ENCODE data around the gene ATAD3A.
"Not testable (repeated sequence)": the region's sequence is repeated elsewhere in the genome, so short reads cannot be mapped to it uniquely, and the experiment has no call there.

DNA sequence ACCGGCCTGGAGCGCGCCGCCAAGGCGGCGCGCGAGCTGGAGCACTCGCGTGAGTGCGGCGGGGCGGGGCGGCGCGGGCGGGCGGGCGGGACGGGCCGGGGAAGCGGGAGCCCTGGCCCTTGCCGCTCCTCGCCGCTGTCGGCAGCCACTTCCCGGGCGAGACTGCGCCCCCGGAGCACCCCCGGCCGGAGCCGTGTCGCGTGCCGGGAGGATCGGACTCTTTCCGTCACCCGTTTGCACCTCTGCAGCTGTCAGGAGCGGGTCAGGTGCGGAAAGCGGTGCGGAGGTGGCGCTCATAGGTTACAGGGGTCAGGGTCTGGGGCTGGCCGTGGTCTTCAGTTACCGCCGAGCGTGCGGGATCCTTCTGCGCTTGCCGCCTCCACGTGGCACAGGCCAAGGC is 463 bp downstream of the ATAD3A start:
- TF ChIP-seq, protein P1, sequence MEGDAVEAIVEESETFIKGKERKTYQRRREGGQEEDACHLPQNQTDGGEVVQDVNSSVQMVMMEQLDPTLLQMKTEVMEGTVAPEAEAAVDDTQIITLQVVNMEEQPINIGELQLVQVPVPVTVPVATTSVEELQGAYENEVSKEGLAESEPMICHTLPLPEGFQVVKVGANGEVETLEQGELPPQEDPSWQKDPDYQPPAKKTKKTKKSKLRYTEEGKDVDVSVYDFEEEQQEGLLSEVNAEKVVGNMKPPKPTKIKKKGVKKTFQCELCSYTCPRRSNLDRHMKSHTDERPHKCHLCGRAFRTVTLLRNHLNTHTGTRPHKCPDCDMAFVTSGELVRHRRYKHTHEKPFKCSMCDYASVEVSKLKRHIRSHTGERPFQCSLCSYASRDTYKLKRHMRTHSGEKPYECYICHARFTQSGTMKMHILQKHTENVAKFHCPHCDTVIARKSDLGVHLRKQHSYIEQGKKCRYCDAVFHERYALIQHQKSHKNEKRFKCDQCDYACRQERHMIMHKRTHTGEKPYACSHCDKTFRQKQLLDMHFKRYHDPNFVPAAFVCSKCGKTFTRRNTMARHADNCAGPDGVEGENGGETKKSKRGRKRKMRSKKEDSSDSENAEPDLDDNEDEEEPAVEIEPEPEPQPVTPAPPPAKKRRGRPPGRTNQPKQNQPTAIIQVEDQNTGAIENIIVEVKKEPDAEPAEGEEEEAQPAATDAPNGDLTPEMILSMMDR (conservative IDR thresholded peaks at IDR 0.05; ENCODE audit: low read depth in 2 of 2), result not testable (repeated sequence)
- TF ChIP-seq, protein P2, sequence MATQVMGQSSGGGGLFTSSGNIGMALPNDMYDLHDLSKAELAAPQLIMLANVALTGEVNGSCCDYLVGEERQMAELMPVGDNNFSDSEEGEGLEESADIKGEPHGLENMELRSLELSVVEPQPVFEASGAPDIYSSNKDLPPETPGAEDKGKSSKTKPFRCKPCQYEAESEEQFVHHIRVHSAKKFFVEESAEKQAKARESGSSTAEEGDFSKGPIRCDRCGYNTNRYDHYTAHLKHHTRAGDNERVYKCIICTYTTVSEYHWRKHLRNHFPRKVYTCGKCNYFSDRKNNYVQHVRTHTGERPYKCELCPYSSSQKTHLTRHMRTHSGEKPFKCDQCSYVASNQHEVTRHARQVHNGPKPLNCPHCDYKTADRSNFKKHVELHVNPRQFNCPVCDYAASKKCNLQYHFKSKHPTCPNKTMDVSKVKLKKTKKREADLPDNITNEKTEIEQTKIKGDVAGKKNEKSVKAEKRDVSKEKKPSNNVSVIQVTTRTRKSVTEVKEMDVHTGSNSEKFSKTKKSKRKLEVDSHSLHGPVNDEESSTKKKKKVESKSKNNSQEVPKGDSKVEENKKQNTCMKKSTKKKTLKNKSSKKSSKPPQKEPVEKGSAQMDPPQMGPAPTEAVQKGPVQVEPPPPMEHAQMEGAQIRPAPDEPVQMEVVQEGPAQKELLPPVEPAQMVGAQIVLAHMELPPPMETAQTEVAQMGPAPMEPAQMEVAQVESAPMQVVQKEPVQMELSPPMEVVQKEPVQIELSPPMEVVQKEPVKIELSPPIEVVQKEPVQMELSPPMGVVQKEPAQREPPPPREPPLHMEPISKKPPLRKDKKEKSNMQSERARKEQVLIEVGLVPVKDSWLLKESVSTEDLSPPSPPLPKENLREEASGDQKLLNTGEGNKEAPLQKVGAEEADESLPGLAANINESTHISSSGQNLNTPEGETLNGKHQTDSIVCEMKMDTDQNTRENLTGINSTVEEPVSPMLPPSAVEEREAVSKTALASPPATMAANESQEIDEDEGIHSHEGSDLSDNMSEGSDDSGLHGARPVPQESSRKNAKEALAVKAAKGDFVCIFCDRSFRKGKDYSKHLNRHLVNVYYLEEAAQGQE (IDR thresholded peaks at IDR 0.05; ENCODE audit: unreplicated experiment), result not testable (repeated sequence)
- TF ChIP-seq ZNF331, CREB1 (CRISPR knock-in tag; IDR thresholded peaks at IDR 0.05; ENCODE audit: low read depth): not testable (repeated sequence)

All from GM23338 (cell line).